MM.1S (cell line): ENCODE measurements around the gene ZFP90.
A peak's percentile ranks its signal among the peaks of the same experiment; 100 is the strongest.

Experiments used
- DNase-seq: peaks from one replicate; pipeline ENCODE4 v3.0.0-alpha.2; 2015
- H2AFZ ChIP-seq: fragments of 300-600 bp; sonication (generic); 2 replicates; pipeline ENCODE4 v1.6.0; 2016; ENCODE audit warnings: antibody characterized with exemption, low read length
- H3F3A ChIP-seq: fragments of 300-600 bp; sonication (generic); 2 replicates; pipeline ENCODE4 v1.6.1; 2016; ENCODE audit warnings: mild to moderate bottlenecking, antibody characterized with exemption, low read length, moderate library complexity, mixed read lengths; ENCODE audit not compliant: insufficient read depth
- H3K27ac ChIP-seq: fragments of 300-600 bp; sonication (generic); 2 replicates; pipeline ENCODE4 v1.5.1; 2016; ENCODE audit warnings: mild to moderate bottlenecking, low read length
- H3K27me3 ChIP-seq: fragments of 300-600 bp; sonication (generic); replicated peaks from 2 replicates; pipeline ENCODE4 v1.6.0; 2016; ENCODE audit warnings: low read length; ENCODE audit not compliant: insufficient read depth
- H3K36me3 ChIP-seq: fragments of 300-600 bp; sonication (generic); replicated peaks from 2 replicates; pipeline ENCODE4 v1.6.1; 2016; ENCODE audit warnings: mild to moderate bottlenecking, low read length, mixed read lengths; ENCODE audit not compliant: insufficient read depth
- H3K4me1 ChIP-seq: fragments of 300-600 bp; sonication (generic); 2 replicates; pipeline ENCODE4 v1.6.1; 2016; ENCODE audit warnings: low read length, mixed read lengths
- H3K4me2 ChIP-seq: fragments of 300-600 bp; sonication (generic); 2 replicates; pipeline ENCODE4 v1.6.0; 2016; ENCODE audit warnings: low read depth, low read length
- H3K4me3 ChIP-seq: fragments of 300-600 bp; sonication (generic); 2 replicates; pipeline ENCODE4 v1.5.1; 2016; ENCODE audit warnings: low read length, mixed read lengths
- H3K79me2 ChIP-seq: fragments of 300-600 bp; sonication (generic); 2 replicates; pipeline ENCODE4 v1.6.1; 2016; ENCODE audit warnings: mixed run types, low read length, mixed read lengths
- H3K9ac ChIP-seq: fragments of 300-600 bp; sonication (generic); 2 replicates; pipeline ENCODE4 v1.6.1; 2016; ENCODE audit warnings: low read length, mixed read lengths
- H3K9me2 ChIP-seq: fragments of 300-600 bp; sonication (generic); replicated peaks from 2 replicates; pipeline ENCODE4 v1.6.1; 2016; ENCODE audit warnings: mild to moderate bottlenecking, low read length, mixed read lengths; ENCODE audit not compliant: insufficient read depth
- H3K9me3 ChIP-seq: fragments of 300-600 bp; sonication (generic); replicated peaks from 2 replicates; pipeline ENCODE4 v1.6.1; 2016; ENCODE audit warnings: mild to moderate bottlenecking, low read length, mixed read lengths; ENCODE audit not compliant: insufficient read depth
- H4K20me1 ChIP-seq: fragments of 300-600 bp; sonication (generic); 2 replicates; pipeline ENCODE4 v1.6.1; 2016; ENCODE audit warnings: mild to moderate bottlenecking, low read length, moderate library complexity, mixed read lengths; ENCODE audit not compliant: insufficient read depth
- CTCF ChIP-seq: fragments of 300-600 bp; sonication (generic); IDR thresholded peaks from 2 replicates; pipeline ENCODE4 v1.5.1; 2016; ENCODE audit warnings: antibody characterized with exemption, low read length, mixed read lengths
- EZH2 ChIP-seq: fragments of 300-600 bp; sonication (generic); optimal IDR thresholded peaks from 2 replicates; pipeline ENCODE3; 2017; ENCODE audit warnings: low read depth, mild to moderate bottlenecking, antibody characterized with exemption, low read length, mixed read lengths
- EZH2phosphoT487 ChIP-seq: fragments of 300-600 bp; sonication (generic); IDR thresholded peaks from 2 replicates; pipeline ENCODE4 v1.6.1; 2018; ENCODE audit warnings: antibody characterized with exemption, low read length

Gene ZFP90

GRCh38 chr16:68491576-68491950 lies 47.5 kb upstream of the ZFP90 start:
- Histone ChIP-seq H3K36me3 (no peaks in the 10 kb centered on the region), H3K4me3 (no peak overlapping the region), H3K9ac (no peak overlapping the region; the same call in 1 of the 2 replicates), H3F3A (no peaks in the 10 kb centered on the region), H3K79me2 (no peaks in the 10 kb centered on the region), H3K27me3 (no peaks in the 10 kb centered on the region), H4K20me1 (no peaks in the 10 kb centered on the region), H3K9me2 (no peaks in the 10 kb centered on the region), H3K4me2 (peak overlapping the region; percentile 33; the same call in 1 of the 2 replicates), H3K9me3 (no peaks in the 10 kb centered on the region), H2AFZ (no peak overlapping the region; the same call in 1 of the 2 replicates), H3K27ac (peak overlapping the region; percentile 37; the same call in 1 of the 2 replicates), H3K4me1 (peaks cover 40% of the 10 kb centered on the region)
- no peak for TF ChIP-seq CTCF
- TF ChIP-seq EZH2phosphoT487, result no peak
- TF ChIP-seq EZH2, result no peak
- no peak for DNase-seq

- Histone ChIP-seq H3K27me3 (no peaks in the 10 kb centered on the region), H3K79me2 (no peaks in the 10 kb centered on the region), H3K27ac (no peak overlapping the region; the same call in 1 of the 2 replicates), H3K4me1 (peaks cover 34% of the 10 kb centered on the region), H3K36me3 (no peaks in the 10 kb centered on the region), H3K9me3 (no peaks in the 10 kb centered on the region), H3K4me3 (no peak overlapping the region), H2AFZ (no peak overlapping the region), H3K4me2 (no peak overlapping the region), H3K9me2 (no peaks in the 10 kb centered on the region), H4K20me1 (no peaks in the 10 kb centered on the region), H3F3A (no peaks in the 10 kb centered on the region), H3K9ac (no peak overlapping the region)
- DNase-seq, result no peak
- no peak for TF ChIP-seq EZH2phosphoT487
- TF ChIP-seq EZH2, result no peak
Measured at GRCh38 chr16:68492151-68492542, 46.9 kb upstream of the ZFP90 start.

GRCh38 chr16:68492543-68493411 lies 46.3 kb upstream of the ZFP90 start:
- no peaks in the 10 kb centered on the region for H3K79me2 ChIP-seq
- H3K4me3 ChIP-seq, result no peak overlapping the region
- no peaks in the 10 kb centered on the region for H3F3A ChIP-seq
- H3K36me3 ChIP-seq, result no peaks in the 10 kb centered on the region
- TF ChIP-seq EZH2phosphoT487 (no peak), CTCF (no peak), EZH2 (no peak)
- H4K20me1 ChIP-seq, result no peaks in the 10 kb centered on the region
- H3K9ac ChIP-seq, result no peak overlapping the region
- no peaks in the 10 kb centered on the region for H3K9me2 ChIP-seq
- no peak overlapping the region for H3K4me2 ChIP-seq
- DNase-seq, result no peak
- H3K27me3 ChIP-seq, result no peaks in the 10 kb centered on the region
- H3K9me3 ChIP-seq, result no peaks in the 10 kb centered on the region
- no peak overlapping the region; the same call in 1 of the 2 replicates for H3K27ac ChIP-seq
- H2AFZ ChIP-seq, result no peak overlapping the region
- H3K4me1 ChIP-seq, result peaks cover 30% of the 10 kb centered on the region
